Measurements from ENCODE around the gene STBD1. TPM values are rescaled to one million over a fixed set of nuclear protein-coding genes. Genes with fewer than 3 reads are reported as not detected.

STBD1 gene
- total and polyA plus RNA-seq, 2 experiments from 2014 or later, result 2.0 to 2.6 TPM

GRCh38 chr4:76311896-76312331, 5.4 kb downstream of the STBD1 start:
- ATAC-seq, result no peak
- H3K9me2 ChIP-seq (ENCODE audit: insufficient read depth), result no peaks in the 10 kb centered on the region
- H3F3A ChIP-seq (replicated peaks; ENCODE audit: low read depth), result no peaks in the 10 kb centered on the region
- H3K27ac Mint-ChIP-seq, result no peak overlapping the region
- H3K36me3 ChIP-seq (ENCODE audit: insufficient read depth), result no peaks in the 10 kb centered on the region; the same call in 1 of the 2 replicates
- no peaks in the 10 kb centered on the region; the same call in 2 of the 3 replicates for H3K4me1 Mint-ChIP-seq
- H3K27me3 Mint-ChIP-seq (ENCODE audit: insufficient read depth, low read depth, poor library complexity), result peaks cover 12% of the 10 kb centered on the region
- TF ChIP-seq ETS1 (IDR thresholded peaks at IDR 0.05), result no peak
- no peak for TF ChIP-seq EZH2phosphoT487 (IDR thresholded peaks at IDR 0.05; ENCODE audit: unreplicated experiment)
- no peak for TF ChIP-seq EZH2 (IDR thresholded peaks at IDR 0.05; ENCODE audit: low read depth, unreplicated experiment)
- no peak for TF ChIP-seq JUNB (IDR thresholded peaks at IDR 0.05; ENCODE audit: unreplicated experiment)
- TF ChIP-seq NANOG (IDR thresholded peaks at IDR 0.05; ENCODE audit: borderline replicate concordance), result no peak
- TF ChIP-seq, protein P1, sequence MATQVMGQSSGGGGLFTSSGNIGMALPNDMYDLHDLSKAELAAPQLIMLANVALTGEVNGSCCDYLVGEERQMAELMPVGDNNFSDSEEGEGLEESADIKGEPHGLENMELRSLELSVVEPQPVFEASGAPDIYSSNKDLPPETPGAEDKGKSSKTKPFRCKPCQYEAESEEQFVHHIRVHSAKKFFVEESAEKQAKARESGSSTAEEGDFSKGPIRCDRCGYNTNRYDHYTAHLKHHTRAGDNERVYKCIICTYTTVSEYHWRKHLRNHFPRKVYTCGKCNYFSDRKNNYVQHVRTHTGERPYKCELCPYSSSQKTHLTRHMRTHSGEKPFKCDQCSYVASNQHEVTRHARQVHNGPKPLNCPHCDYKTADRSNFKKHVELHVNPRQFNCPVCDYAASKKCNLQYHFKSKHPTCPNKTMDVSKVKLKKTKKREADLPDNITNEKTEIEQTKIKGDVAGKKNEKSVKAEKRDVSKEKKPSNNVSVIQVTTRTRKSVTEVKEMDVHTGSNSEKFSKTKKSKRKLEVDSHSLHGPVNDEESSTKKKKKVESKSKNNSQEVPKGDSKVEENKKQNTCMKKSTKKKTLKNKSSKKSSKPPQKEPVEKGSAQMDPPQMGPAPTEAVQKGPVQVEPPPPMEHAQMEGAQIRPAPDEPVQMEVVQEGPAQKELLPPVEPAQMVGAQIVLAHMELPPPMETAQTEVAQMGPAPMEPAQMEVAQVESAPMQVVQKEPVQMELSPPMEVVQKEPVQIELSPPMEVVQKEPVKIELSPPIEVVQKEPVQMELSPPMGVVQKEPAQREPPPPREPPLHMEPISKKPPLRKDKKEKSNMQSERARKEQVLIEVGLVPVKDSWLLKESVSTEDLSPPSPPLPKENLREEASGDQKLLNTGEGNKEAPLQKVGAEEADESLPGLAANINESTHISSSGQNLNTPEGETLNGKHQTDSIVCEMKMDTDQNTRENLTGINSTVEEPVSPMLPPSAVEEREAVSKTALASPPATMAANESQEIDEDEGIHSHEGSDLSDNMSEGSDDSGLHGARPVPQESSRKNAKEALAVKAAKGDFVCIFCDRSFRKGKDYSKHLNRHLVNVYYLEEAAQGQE (IDR thresholded peaks at IDR 0.05; ENCODE audit: unreplicated experiment), result no peak
- no peak for TF ChIP-seq ZNF331 (CRISPR knock-in tag; IDR thresholded peaks at IDR 0.05; ENCODE audit: low read depth)
- no peak for TF ChIP-seq ZNF114 (CRISPR knock-in tag; IDR thresholded peaks at IDR 0.05)
- no peak for TF ChIP-seq POLR2AphosphoS5 (IDR thresholded peaks at IDR 0.05; ENCODE audit: low read depth)
- TF ChIP-seq STAT1 (IDR thresholded peaks at IDR 0.05; ENCODE audit: unreplicated experiment), result no peak
- no peak for TF ChIP-seq CREB1 (CRISPR knock-in tag; IDR thresholded peaks at IDR 0.05; ENCODE audit: low read depth)
- no peak for TF ChIP-seq CTCF (conservative IDR thresholded peaks at IDR 0.05; ENCODE audit: low read depth in 2 of 2)
- no peak for TF ChIP-seq ZNF462 (CRISPR knock-in tag; IDR thresholded peaks at IDR 0.05)
- no peak overlapping the region for H2AFZ ChIP-seq
- H3K27ac ChIP-seq (ENCODE audit: low read depth), result no peak overlapping the region
- no peak overlapping the region for H3K4me3 Mint-ChIP-seq
- H3K79me2 ChIP-seq (replicated peaks; ENCODE audit: insufficient read depth), result no peaks in the 10 kb centered on the region
- no peak overlapping the region for H3K4me2 ChIP-seq
- peaks cover 8% of the 10 kb centered on the region; the same call in 1 of the 2 replicates for H3K4me1 ChIP-seq (ENCODE audit: insufficient read depth)
- H3K27me3 ChIP-seq (ENCODE audit: insufficient read depth), result peaks cover 11% of the 10 kb centered on the region; the same call in 1 of the 2 replicates
- H4K20me1 ChIP-seq (replicated peaks; ENCODE audit: insufficient read depth), result 0 out of 2 replicates have a peak, but pooled peaks cover 4% of the 10 kb centered on the region
- peaks cover 11% of the 10 kb centered on the region; the same call in 1 of the 3 replicates for H3K9me3 Mint-ChIP-seq
- no peak overlapping the region for H3K4me3 ChIP-seq
- no peak for DNase-seq (ENCODE audit: low spot score)
- H3K36me3 Mint-ChIP-seq (ENCODE audit: low read depth), result peaks cover 4% of the 10 kb centered on the region; the same call in 1 of the 3 replicates

Measured in GM23338 (cell line).